ENCODE results near the gene HIGD2A. TPM values are rescaled to one million over a fixed set of nuclear protein-coding genes. Genes with fewer than 3 reads are reported as not detected.

The HIGD2A gene
- total RNA-seq, 1 experiment from 2014 or later = 98.2 TPM

- POLR2A ChIA-PET = no interaction called here
- no peak for DNase-seq (ENCODE audit: low spot score)
- Mint-ChIP-seq H3K36me3 (peaks cover 7% of the 10 kb centered on the region; the same call in 1 of the 2 replicates), H3K9me3 (no peaks in the 10 kb centered on the region), H3K4me3 (no peak overlapping the region), H3K27me3 (ENCODE audit: low read depth) (peaks cover 13% of the 10 kb centered on the region), H3K27ac (no peak overlapping the region), H3K4me1 (no peaks in the 10 kb centered on the region)
- CTCF ChIA-PET = interaction anchor here (0.5 to 0.9 kb wide), 2 partner anchors 89 to 500 kb away, joined by 3 to 4 read pairs; partner anchors contain the start of gene CPLX2
- ATAC-seq = no peak
- no peak for TF ChIP-seq USF2 (CRISPR knock-in tag; IDR thresholded peaks at IDR 0.05)
- TF ChIP-seq E2F4 (CRISPR knock-in tag; IDR thresholded peaks at IDR 0.05; ENCODE audit: borderline replicate concordance, low read depth) = no peak
- no peak for TF ChIP-seq NFATC4 (CRISPR knock-in tag; IDR thresholded peaks at IDR 0.05)
- no peak for TF ChIP-seq CBFB (CRISPR knock-in tag; IDR thresholded peaks at IDR 0.05; ENCODE audit: low read depth)
- TF ChIP-seq NR2C2 (CRISPR knock-in tag; IDR thresholded peaks at IDR 0.05) = no peak
- TF ChIP-seq CREB1 (CRISPR knock-in tag; IDR thresholded peaks at IDR 0.05) = no peak
Observed at GRCh38 chr5:176371621-176372539, 16.7 kb upstream of the HIGD2A start.

GRCh38 chr5:176373100-176373818, 15.3 kb upstream of the HIGD2A start:
- POLR2A ChIA-PET = no interaction called here
- ATAC-seq = no peak
- CTCF ChIA-PET = interaction anchor here (0.9 kb wide), 1 partner anchor 88 kb away, joined by 3 read pairs; no protein-coding TSS in a partner anchor

More at GRCh38 chr5:176373100-176373818, 15.3 kb upstream of the HIGD2A start:
- Mint-ChIP-seq H3K4me3 (no peak overlapping the region), H3K4me1 (no peaks in the 10 kb centered on the region), H3K27me3 (ENCODE audit: low read depth) (no peaks in the 10 kb centered on the region), H3K9me3 (no peaks in the 10 kb centered on the region), H3K27ac (no peak overlapping the region), H3K36me3 (no peaks in the 10 kb centered on the region)
- no peak for DNase-seq (ENCODE audit: low spot score)
- TF ChIP-seq, protein P1, sequence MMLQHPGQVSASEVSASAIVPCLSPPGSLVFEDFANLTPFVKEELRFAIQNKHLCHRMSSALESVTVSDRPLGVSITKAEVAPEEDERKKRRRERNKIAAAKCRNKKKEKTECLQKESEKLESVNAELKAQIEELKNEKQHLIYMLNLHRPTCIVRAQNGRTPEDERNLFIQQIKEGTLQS (CRISPR knock-in tag; conservative IDR thresholded peaks at IDR 0.05) = no peak
- TF ChIP-seq PRDM15 (CRISPR knock-in tag; IDR thresholded peaks at IDR 0.05) = no peak
- TF ChIP-seq ATF6 (CRISPR knock-in tag; IDR thresholded peaks at IDR 0.05) = no peak
- TF ChIP-seq MXD4 (CRISPR knock-in tag; IDR thresholded peaks at IDR 0.05; ENCODE audit: borderline replicate concordance) = no peak
- no peak for TF ChIP-seq NFATC4 (CRISPR knock-in tag; IDR thresholded peaks at IDR 0.05)
- no peak for TF ChIP-seq TP53 (CRISPR knock-in tag; IDR thresholded peaks at IDR 0.05)
- TF ChIP-seq ARID4B (CRISPR knock-in tag; IDR thresholded peaks at IDR 0.05; ENCODE audit: borderline replicate concordance) = no peak
- TF ChIP-seq, protein P2, sequence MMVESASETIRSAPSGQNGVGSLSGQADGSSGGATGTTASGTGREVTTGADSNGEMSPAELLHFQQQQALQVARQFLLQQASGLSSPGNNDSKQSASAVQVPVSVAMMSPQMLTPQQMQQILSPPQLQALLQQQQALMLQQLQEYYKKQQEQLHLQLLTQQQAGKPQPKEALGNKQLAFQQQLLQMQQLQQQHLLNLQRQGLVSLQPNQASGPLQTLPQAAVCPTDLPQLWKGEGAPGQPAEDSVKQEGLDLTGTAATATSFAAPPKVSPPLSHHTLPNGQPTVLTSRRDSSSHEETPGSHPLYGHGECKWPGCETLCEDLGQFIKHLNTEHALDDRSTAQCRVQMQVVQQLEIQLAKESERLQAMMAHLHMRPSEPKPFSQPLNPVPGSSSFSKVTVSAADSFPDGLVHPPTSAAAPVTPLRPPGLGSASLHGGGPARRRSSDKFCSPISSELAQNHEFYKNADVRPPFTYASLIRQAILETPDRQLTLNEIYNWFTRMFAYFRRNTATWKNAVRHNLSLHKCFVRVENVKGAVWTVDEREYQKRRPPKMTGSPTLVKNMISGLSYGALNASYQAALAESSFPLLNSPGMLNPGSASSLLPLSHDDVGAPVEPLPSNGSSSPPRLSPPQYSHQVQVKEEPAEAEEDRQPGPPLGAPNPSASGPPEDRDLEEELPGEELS (CRISPR knock-in tag; IDR thresholded peaks at IDR 0.05) = no peak

All from WTC11 (cell line).